Adrenal gland (tissue), 5 donors: ENCODE measurements around the gene SLC25A38.

Experiments used
- CTCF ChIP-seq, 6 experiments: fragments of 450-650 bp in 4 of 6; fragments of 200-600 bp in 2 of 6; sonication (generic) in 1 of 6; IDR thresholded peaks; 1 replicate in 5 of 6; 2 replicates in 1 of 6; pipeline versions ENCODE4 v1.5.1 to v1.8.0; 2016 to 2021; ENCODE audit warnings: antibody characterized with exemption in 6 of 6, mild to moderate bottlenecking in 2 of 6, moderate library complexity in 1 of 6
- POLR2A ChIP-seq, 2 donors: fragments of 450-650 bp; IDR thresholded peaks; one replicate each; pipeline ENCODE4 v1.6.1; 2017; ENCODE audit warnings: antibody characterized with exemption in 2 of 2, mild to moderate bottlenecking in 2 of 2, moderate library complexity in 1 of 2
- donor health status: DM: no; HTN: no; CAD: no.

DNA sequence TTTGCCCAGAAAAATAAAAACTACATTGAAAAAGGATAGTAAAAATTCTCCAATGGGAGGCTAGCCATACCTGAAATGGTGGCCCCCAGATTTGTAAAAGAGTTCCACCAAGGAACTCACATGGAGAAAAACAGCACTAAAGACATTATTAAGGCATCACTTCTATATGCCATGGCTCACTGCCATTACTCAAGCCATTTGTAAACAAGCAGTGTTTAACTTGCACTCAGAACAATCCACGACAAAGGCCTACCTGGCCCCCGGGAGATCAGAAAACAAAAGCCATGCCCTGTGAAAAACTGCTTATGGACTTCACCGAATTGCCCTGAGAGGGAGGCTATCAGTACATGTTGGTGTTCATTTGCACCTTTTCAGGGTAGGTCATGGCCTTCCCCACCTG, 34.1 kb upstream of the SLC25A38 start:
- TF ChIP-seq CTCF (IDR thresholded peaks at IDR 0.05) = no peak
- TF ChIP-seq POLR2A (IDR thresholded peaks at IDR 0.05) = no peak
